Measurements from ENCODE around the gene LRRC7. TPM values are rescaled to one million over a fixed set of nuclear protein-coding genes. Genes with fewer than 3 reads are reported as not detected.

LRRC7 gene
- total and polyA plus RNA-seq, 2 of the 8 experiments (the other 6 are each of a cell fraction or from before 2014, with no cell fraction given), result 0.03 to 0.17 TPM

GRCh38 chr1:69946935-69947334 is 379.2 kb downstream of the LRRC7 start:
- no peaks in the 10 kb centered on the region for H3K79me1 ChIP-seq (ENCODE audit: low read depth, low read length)
- no peaks in the 10 kb centered on the region for H3K23me2 ChIP-seq (ENCODE audit: low read depth, low read length)
- no peak overlapping the region for H2BK15ac ChIP-seq (ENCODE audit: low read length)
- no peaks in the 10 kb centered on the region for H3K36me3 ChIP-seq (ENCODE audit: control insufficient read depth in 2 of 4, insufficient read depth in 4 of 4, low read length in 3 of 4)
- no peak for DNase-seq (ENCODE audit: low read depth in 1 of 2, low spot score in 2 of 2)
- H2AK5ac ChIP-seq (ENCODE audit: low read depth, low read length), result no peak overlapping the region
- H2BK12ac ChIP-seq (ENCODE audit: low read depth, low read length), result no peak overlapping the region
- H2BK20ac ChIP-seq (ENCODE audit: low read length), result no peak overlapping the region
- H2AFZ ChIP-seq (ENCODE audit: low read length), result no peak overlapping the region
- no peak overlapping the region for H4K5ac ChIP-seq (ENCODE audit: insufficient read length, low read depth, low read length)
- H4K8ac ChIP-seq (ENCODE audit: extremely low read depth, insufficient read depth, low read length), result no peak overlapping the region
- H3K4me1 ChIP-seq (replicated peaks in 1 of 4; ENCODE audit: control insufficient read depth in 3 of 4, insufficient read depth in 4 of 4, low read length in 3 of 4), result no peaks in the 10 kb centered on the region
- WGBS, 2 experiments (ENCODE audit: extremely low coverage in 1 of 2, insufficient coverage in 1 of 2, insufficient read length in 1 of 2, insufficient replicate concordance in 2 of 2, low coverage in 1 of 2, low lambda C conversion rate in 2 of 2, missing lambda C conversion rate in 1 of 2), result 94% methylated on average over 2 of the region's 2 CpGs; no CpG with 5 or more reads in 1 of the 2 experiments
- H3K4me3 ChIP-seq (ENCODE audit: extremely low read depth in 1 of 4, insufficient read depth in 2 of 4, low read depth in 3 of 4, low read length in 4 of 4), result no peak overlapping the region
- no peak overlapping the region for H3K4ac ChIP-seq (replicated peaks; ENCODE audit: insufficient read length, low read depth, low read length)
- no peak for FAIRE-seq
- no peak overlapping the region for H2BK5ac ChIP-seq (ENCODE audit: low read depth, low read length)
- no peaks in the 10 kb centered on the region for H3K79me2 ChIP-seq (ENCODE audit: control insufficient read depth in 1 of 2, insufficient read depth in 2 of 2, low read length in 2 of 2)
- CTCF ChIA-PET (ENCODE audit: partially characterized antibody), result interaction anchor here (0.5 kb wide), 1 partner anchor 31 kb away, joined by 4 read pairs; no protein-coding TSS in a partner anchor
- H3K27ac ChIP-seq (ENCODE audit: low read depth, low read length), result no peak overlapping the region
- no peaks in the 10 kb centered on the region for H4K20me1 ChIP-seq (replicated peaks in 1 of 2; ENCODE audit: control insufficient read depth in 1 of 2, insufficient read depth in 2 of 2, low read length in 2 of 2)
- H3K23ac ChIP-seq (ENCODE audit: insufficient read length), result no peak overlapping the region
- no peak overlapping the region for H3K18ac ChIP-seq (ENCODE audit: extremely low read depth, low read length)
- H3K9ac ChIP-seq (replicated peaks in 1 of 4; ENCODE audit: extremely low read depth in 1 of 4, low read depth in 3 of 4, low read length in 3 of 4), result no peak overlapping the region
- no peak overlapping the region for H3K4me2 ChIP-seq (ENCODE audit: insufficient read depth in 1 of 2, low read depth in 2 of 2, low read length in 2 of 2)
- no peaks in the 10 kb centered on the region for H3K9me3 ChIP-seq (ENCODE audit: insufficient read depth in 2 of 2, low read depth in 1 of 2, low read length in 1 of 2)
- H3K56ac ChIP-seq (replicated peaks; ENCODE audit: insufficient read length, low read depth, low read length), result no peak overlapping the region
- H3K27me3 ChIP-seq (replicated peaks in 1 of 4; ENCODE audit: control insufficient read depth in 3 of 4, extremely low read depth in 1 of 4, insufficient read depth in 3 of 4, low read length in 3 of 4), result no peaks in the 10 kb centered on the region
- no peak overlapping the region for H2BK120ac ChIP-seq (replicated peaks; ENCODE audit: low read depth, low read length)
- H4K91ac ChIP-seq (replicated peaks; ENCODE audit: insufficient read length, low read length), result no peak overlapping the region
- H3K14ac ChIP-seq (ENCODE audit: insufficient read length), result no peak overlapping the region
- POLR2A ChIA-PET (ENCODE audit: partially characterized antibody), result no interaction called here
